AG04450 (cell line): ENCODE results near the gene MT1F. TPM values are rescaled to one million over a fixed set of nuclear protein-coding genes. Genes with fewer than 3 reads are reported as not detected.

ENCODE experiments used
- CTCF ChIA-PET: fragments of 300-600, 350-600 bp; formaldehyde crosslinking; extraction: SDS; loops from one replicate; lab custom pipeline; 2022; ENCODE audit warnings: antibody characterized with exemption, inconsistent platforms; lab: Charles Lee
- POLR2A ChIA-PET: fragments of 350-600 bp; formaldehyde crosslinking; extraction: SDS; loops from one replicate; lab custom pipeline; 2021; ENCODE audit warnings: antibody characterized with exemption, inconsistent platforms; lab: Yijun Ruan, JAX
- DNase-seq: peaks from one replicate; pipeline ENCODE4 v3.0.0-alpha.2; 2011; ENCODE audit warnings: low read depth, low spot score
- H3K27ac ChIP-seq: one replicate; pipeline ENCODE4 v1.5.1; 2012; ENCODE audit warnings: low read depth, low read length, control low read depth
- H3K27me3 ChIP-seq: one replicate; pipeline ENCODE4 v1.6.0; 2012; ENCODE audit warnings: low read length; ENCODE audit not compliant: control insufficient read depth, insufficient read depth
- H3K4me3 ChIP-seq: 2 replicates; pipeline ENCODE4 v1.5.1; 2011; ENCODE audit warnings: mild to moderate bottlenecking, low read depth, low read length, control low read depth
- H3K9me3 ChIP-seq: 2 replicates; pipeline ENCODE4 v1.5.1; 2012; ENCODE audit warnings: low read length; ENCODE audit not compliant: control insufficient read depth, insufficient read depth
- polyA plus RNA-seq: library from polyadenylated mRNA; depleted of rRNA; stranded (reverse); fragments of >200 nt; gene quantifications from 2 replicates; pipeline ENCODE4 v1.2.3, GENCODE V29; 2011
- TF ChIP-seq, protein P1 (sequence below): IDR thresholded peaks from 2 replicates; pipeline ENCODE4 v1.5.1; 2011; ENCODE audit warnings: low read depth, low read length, control low read depth, inconsistent platforms

Gene MT1F
- polyA plus RNA-seq, 1 experiment, result 0.35 TPM

DNA sequence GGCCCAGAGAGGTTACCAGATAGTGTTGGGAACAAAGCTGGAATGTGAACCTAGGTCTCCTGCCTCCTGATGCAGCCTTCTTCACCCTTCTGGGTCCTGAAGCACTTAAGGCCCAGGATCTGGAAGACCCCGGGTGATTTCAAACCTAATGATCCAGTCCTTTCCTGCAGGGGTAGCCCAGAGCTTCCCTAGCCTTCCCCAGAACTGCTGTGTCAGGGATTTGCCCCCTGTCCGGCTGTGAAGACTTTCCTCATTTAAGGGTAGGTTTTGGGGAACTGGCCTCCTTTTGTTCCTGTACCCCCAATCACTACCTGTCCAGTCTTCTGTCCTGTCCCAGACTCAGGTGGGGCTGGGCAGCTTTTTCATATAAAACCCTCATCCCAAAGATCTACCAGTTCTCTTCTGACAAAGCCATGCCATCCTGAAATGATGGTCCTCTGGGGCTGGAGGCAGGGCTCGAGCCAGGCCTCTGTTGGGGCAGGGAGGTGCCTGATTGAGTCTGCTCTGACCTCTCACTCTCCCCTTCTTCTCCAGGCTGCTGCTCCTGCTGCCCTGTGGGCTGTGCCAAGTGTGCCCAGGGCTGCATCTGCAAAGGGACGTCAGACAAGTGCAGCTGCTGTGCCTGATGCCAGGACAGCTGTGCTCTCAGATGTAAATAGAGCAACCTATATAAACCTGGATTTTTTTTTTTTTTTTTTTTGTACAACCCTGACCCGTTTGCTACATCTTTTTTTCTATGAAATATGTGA, 25.8 kb downstream of the MT1F start:
- TF ChIP-seq, protein P1, sequence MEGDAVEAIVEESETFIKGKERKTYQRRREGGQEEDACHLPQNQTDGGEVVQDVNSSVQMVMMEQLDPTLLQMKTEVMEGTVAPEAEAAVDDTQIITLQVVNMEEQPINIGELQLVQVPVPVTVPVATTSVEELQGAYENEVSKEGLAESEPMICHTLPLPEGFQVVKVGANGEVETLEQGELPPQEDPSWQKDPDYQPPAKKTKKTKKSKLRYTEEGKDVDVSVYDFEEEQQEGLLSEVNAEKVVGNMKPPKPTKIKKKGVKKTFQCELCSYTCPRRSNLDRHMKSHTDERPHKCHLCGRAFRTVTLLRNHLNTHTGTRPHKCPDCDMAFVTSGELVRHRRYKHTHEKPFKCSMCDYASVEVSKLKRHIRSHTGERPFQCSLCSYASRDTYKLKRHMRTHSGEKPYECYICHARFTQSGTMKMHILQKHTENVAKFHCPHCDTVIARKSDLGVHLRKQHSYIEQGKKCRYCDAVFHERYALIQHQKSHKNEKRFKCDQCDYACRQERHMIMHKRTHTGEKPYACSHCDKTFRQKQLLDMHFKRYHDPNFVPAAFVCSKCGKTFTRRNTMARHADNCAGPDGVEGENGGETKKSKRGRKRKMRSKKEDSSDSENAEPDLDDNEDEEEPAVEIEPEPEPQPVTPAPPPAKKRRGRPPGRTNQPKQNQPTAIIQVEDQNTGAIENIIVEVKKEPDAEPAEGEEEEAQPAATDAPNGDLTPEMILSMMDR, result no peak
- Histone ChIP-seq H3K9me3 (peaks cover 13% of the 10 kb centered on the region), H3K27ac (no peak overlapping the region), H3K27me3 (no peaks in the 10 kb centered on the region), H3K4me3 (peak overlapping the region; percentile 77)
- ChIA-PET POLR2A (interaction anchor here (0.6 to 2.1 kb wide), 5 partner anchors 11 to 77 kb away, joined by 5 to 18 read pairs (median 7); partner anchors contain the start of genes MT1E and MT2A), CTCF (interaction anchor here (0.7 to 1.9 kb wide), 5 partner anchors 10 to 328 kb away, joined by 3 to 11 read pairs (median 3); no protein-coding TSS in a partner anchor)
- DNase-seq, result no peak

- Histone ChIP-seq H3K27ac (no peak overlapping the region), H3K27me3 (no peaks in the 10 kb centered on the region), H3K9me3 (peaks cover 13% of the 10 kb centered on the region), H3K4me3 (no peak overlapping the region)
- no peak for DNase-seq
- CTCF ChIA-PET, result no interaction called here
- POLR2A ChIA-PET, result no interaction called here
- TF ChIP-seq, protein P1, result no peak
Measured at GRCh38 chr16:56684256-56684925, 26.6 kb downstream of the MT1F start.

- Histone ChIP-seq H3K9me3 (peaks cover 13% of the 10 kb centered on the region), H3K27ac (no peak overlapping the region), H3K4me3 (no peak overlapping the region), H3K27me3 (no peaks in the 10 kb centered on the region)
- ChIA-PET POLR2A (no interaction called here), CTCF (no interaction called here)
- no peak for DNase-seq
- TF ChIP-seq, protein P1, result no peak
Measured at GRCh38 chr16:56684926-56685590, 27.3 kb downstream of the MT1F start.

DNA sequence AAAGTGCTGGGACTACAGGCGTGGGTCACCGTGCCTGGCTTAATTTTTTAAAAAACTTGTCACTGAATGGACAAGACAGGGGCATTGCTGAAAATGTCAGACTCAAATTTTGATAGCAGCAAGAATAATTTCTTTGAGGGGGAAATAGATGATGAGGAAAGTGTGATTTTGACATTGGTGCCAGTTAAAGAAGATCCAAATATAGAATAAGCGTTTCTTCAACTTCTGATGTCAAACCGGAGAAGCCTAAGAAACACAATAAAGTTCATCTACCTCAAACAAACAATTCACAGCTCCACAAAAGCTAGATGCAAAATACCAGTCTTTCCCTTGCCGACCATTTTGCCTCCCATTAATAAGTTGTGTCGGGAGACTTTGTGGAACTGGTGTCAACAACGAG, 29.0 kb downstream of the MT1F start:
- no peaks in the 10 kb centered on the region for H3K27me3 ChIP-seq
- ChIA-PET POLR2A (no interaction called here), CTCF (interaction anchor here (1.0 kb wide), 1 partner anchor 15 kb away, joined by 4 read pairs; no protein-coding TSS in a partner anchor)
- TF ChIP-seq, protein P1, result no peak
- H3K9me3 ChIP-seq, result peaks cover 13% of the 10 kb centered on the region
- no peak overlapping the region for H3K27ac ChIP-seq
- DNase-seq, result no peak
- H3K4me3 ChIP-seq, result no peak overlapping the region
